DOHH2 (cell line): ENCODE measurements around the gene GDI1.

Source experiments
- CTCF ChIP-seq: fragments of 200-600 bp; sonication (generic); IDR thresholded peaks from one replicate; pipeline ENCODE4 v1.5.1; 2014; ENCODE audit warnings: antibody characterized with exemption, mild to moderate bottlenecking, low read depth, low read length; ENCODE audit not compliant: poor library complexity, severe bottlenecking
- EZH2phosphoT487 ChIP-seq: fragments of 200-600 bp; sonication (generic); IDR thresholded peaks from 2 replicates; pipeline ENCODE4 v1.6.1; 2017; ENCODE audit warnings: borderline replicate concordance, mild to moderate bottlenecking, antibody characterized with exemption, low read length, moderate library complexity, mixed read lengths

GRCh38 chrX:154437971-154438893 lies 1.3 kb downstream of the GDI1 start:
- no peak for TF ChIP-seq CTCF
- TF ChIP-seq EZH2phosphoT487 = no peak
